MCF 10A (cell line): ENCODE results near the gene ALDH1B1. TPM values are rescaled to one million over a fixed set of nuclear protein-coding genes. Genes with fewer than 3 reads are reported as not detected.

Experiments
- BruUV-seq: library from RNA; stranded (reverse); fragments of 400-500 nt; replicated peaks from 2 replicates; lab custom pipeline; 2021; lab: Mats Ljungman, UMichigan
- CTCF ChIA-PET: fragments of 300-600 bp; sonication (Branson Sonifier 250); formaldehyde crosslinking; extraction: SDS; loops from one replicate; lab custom pipeline; 2021; ENCODE audit warnings: antibody characterized with exemption, inconsistent platforms; lab: Yijun Ruan, JAX
- POLR2A ChIA-PET: fragments of 300-600, 350-650 bp; sonication (Branson Sonifier 250); formaldehyde crosslinking; extraction: SDS; loops from one replicate; lab custom pipeline; 2020; ENCODE audit warnings: antibody characterized with exemption, inconsistent platforms; lab: Yijun Ruan, JAX
- DNase-seq: peaks from one replicate; pipeline ENCODE4 v3.0.0-alpha.2; 2018; ENCODE audit not compliant: unreplicated experiment
- H3K27ac Mint-ChIP-seq: one replicate; pipeline ENCODE4 v1.8.0; 2022; ENCODE audit warnings: mild to moderate bottlenecking, low read depth, mixed read lengths; ENCODE audit not compliant: unreplicated experiment
- H3K27me3 Mint-ChIP-seq: one replicate; pipeline ENCODE4 v1.8.0; 2022; ENCODE audit warnings: mixed read lengths; ENCODE audit not compliant: insufficient read depth, unreplicated experiment
- H3K36me3 Mint-ChIP-seq: one replicate; pipeline ENCODE4 v1.8.0; 2022; ENCODE audit warnings: mild to moderate bottlenecking, moderate library complexity, mixed read lengths; ENCODE audit not compliant: insufficient read depth, unreplicated experiment
- H3K4me1 Mint-ChIP-seq: one replicate; pipeline ENCODE4 v1.8.0; 2022; ENCODE audit warnings: mixed read lengths; ENCODE audit not compliant: insufficient read depth, unreplicated experiment
- H3K4me3 Mint-ChIP-seq: one replicate; pipeline ENCODE4 v1.8.0; 2022; ENCODE audit warnings: mild to moderate bottlenecking, moderate library complexity, mixed read lengths; ENCODE audit not compliant: unreplicated experiment
- H3K9me3 Mint-ChIP-seq: one replicate; pipeline ENCODE4 v1.8.0; 2022; ENCODE audit warnings: mixed read lengths; ENCODE audit not compliant: unreplicated experiment
- CTCF ChIP-seq: fragments of 200-600 bp; IDR thresholded peaks from one replicate; pipeline ENCODE4 v1.8.0; 2022; ENCODE audit warnings: antibody characterized with exemption, mild to moderate bottlenecking; ENCODE audit not compliant: unreplicated experiment
- intact Hi-C: fragments of 100-400 bp; cut with micrococcal nuclease; formaldehyde crosslinking; loops from 2 replicates; pipeline ENCODE4 v1.14.1; 2022
- total RNA-seq: library from RNA; stranded (reverse); gene quantifications from 2 replicates; pipeline ENCODE4 v1.2.3, GENCODE V29; 2022

ALDH1B1 gene
- total RNA-seq, 1 experiment from 2014 or later: 26.2 TPM

GRCh38 chr9:38408719-38409118 lies 16.2 kb downstream of the ALDH1B1 start:
- Mint-ChIP-seq H3K27me3 (peaks cover 58% of the 10 kb centered on the region), H3K9me3 (no peaks in the 10 kb centered on the region), H3K4me3 (no peak overlapping the region), H3K36me3 (no peaks in the 10 kb centered on the region), H3K4me1 (no peaks in the 10 kb centered on the region), H3K27ac (no peak overlapping the region)
- no TSS peak for BruUV-seq
- DNase-seq: no peak
- intact Hi-C loops: no loop called here
- POLR2A ChIA-PET: no interaction called here
- TF ChIP-seq CTCF: no peak
- CTCF ChIA-PET: interaction anchor here (0.6 to 1.9 kb wide), 4 partner anchors 8 to 206 kb away, joined by 3 to 6 read pairs (median 4); no protein-coding TSS in a partner anchor

- ChIA-PET CTCF (interaction anchor here (0.8 to 4.0 kb wide), 2 partner anchors 12 to 13 kb away, joined by 3 to 15 read pairs; no protein-coding TSS in a partner anchor), POLR2A (no interaction called here)
- Mint-ChIP-seq H3K9me3 (no peaks in the 10 kb centered on the region), H3K4me1 (no peaks in the 10 kb centered on the region), H3K4me3 (no peak overlapping the region), H3K36me3 (no peaks in the 10 kb centered on the region), H3K27ac (no peak overlapping the region), H3K27me3 (peaks cover 40% of the 10 kb centered on the region)
- intact Hi-C loops: loop anchor here (10.0 kb wide), 1 partner anchor 162 kb away; no protein-coding TSS in a partner anchor
- no peak for TF ChIP-seq CTCF
- no peak for DNase-seq
- BruUV-seq: no TSS peak
Observed at GRCh38 chr9:38412751-38413150, 20.2 kb downstream of the ALDH1B1 start.

DNA sequence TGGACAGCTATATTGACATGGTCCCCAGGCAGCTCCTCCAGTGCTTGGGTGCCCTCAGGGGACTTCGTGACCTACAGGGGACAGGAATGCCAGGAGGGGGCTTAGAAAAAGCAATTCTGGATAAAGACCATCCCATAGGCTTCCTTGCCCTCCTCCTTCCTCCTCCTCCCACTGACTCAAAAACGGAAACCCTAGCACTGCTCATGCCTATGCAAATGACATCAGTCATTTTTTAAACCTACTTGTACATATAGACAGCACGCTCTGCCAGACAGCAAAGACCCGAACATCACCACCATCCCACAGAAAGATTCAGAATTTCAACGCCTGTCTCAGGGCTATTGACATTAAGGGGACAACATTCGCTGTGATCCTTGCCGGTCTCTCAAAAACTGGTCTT lies 20.8 kb downstream of the ALDH1B1 start:
- Mint-ChIP-seq H3K4me1 (no peaks in the 10 kb centered on the region), H3K27ac (no peak overlapping the region), H3K9me3 (no peaks in the 10 kb centered on the region), H3K27me3 (peaks cover 40% of the 10 kb centered on the region), H3K4me3 (no peak overlapping the region), H3K36me3 (no peaks in the 10 kb centered on the region)
- ChIA-PET POLR2A (no interaction called here), CTCF (interaction anchor here (4.0 kb wide), 1 partner anchor 12 kb away, joined by 15 read pairs; no protein-coding TSS in a partner anchor)
- intact Hi-C loops: loop anchor here (10.0 kb wide), 1 partner anchor 162 kb away; no protein-coding TSS in a partner anchor
- no TSS peak for BruUV-seq
- no peak for TF ChIP-seq CTCF
- no peak for DNase-seq

GRCh38 chr9:38414040-38414723 lies 21.7 kb downstream of the ALDH1B1 start:
- POLR2A ChIA-PET: no interaction called here
- no peak for DNase-seq
- no peak for TF ChIP-seq CTCF
- H3K36me3 Mint-ChIP-seq: no peaks in the 10 kb centered on the region
- intact Hi-C loops: loop anchor here (10.0 kb wide), 1 partner anchor 161 kb away; no protein-coding TSS in a partner anchor
- CTCF ChIA-PET: interaction anchor here (0.6 to 4.0 kb wide), 3 partner anchors 13 to 500 kb away, joined by 4 to 15 read pairs (median 5); no protein-coding TSS in a partner anchor
- no peak overlapping the region for H3K4me3 Mint-ChIP-seq
- no TSS peak for BruUV-seq
- H3K4me1 Mint-ChIP-seq: no peaks in the 10 kb centered on the region
- H3K27ac Mint-ChIP-seq: no peak overlapping the region
- H3K9me3 Mint-ChIP-seq: no peaks in the 10 kb centered on the region
- peaks cover 40% of the 10 kb centered on the region for H3K27me3 Mint-ChIP-seq
